CD4-positive, alpha-beta memory T cell (primary cell): ENCODE data around the gene ATP4B. TPM values are rescaled to one million over a fixed set of nuclear protein-coding genes. Genes with fewer than 3 reads are reported as not detected.
A peak's percentile ranks its signal among the peaks of the same experiment; 100 is the strongest.

Experiments used
- CTCF ChIA-PET: fragments of 350-600 bp; sonication (Branson Sonifier 250); formaldehyde crosslinking; loops from one replicate; lab custom pipeline; 2021; ENCODE audit warnings: inconsistent platforms; ENCODE audit not compliant: partially characterized antibody; lab: Charles Lee
- POLR2A ChIA-PET: fragments of 350-600 bp; sonication (Branson Sonifier 250); formaldehyde crosslinking; loops from one replicate; lab custom pipeline; 2021; ENCODE audit not compliant: partially characterized antibody; lab: Charles Lee
- DNase-seq, 5 donors: peaks; one replicate each; pipeline versions ENCODE4 v3.0.0 to v3.0.0-alpha.2; 2020 to 2022; ENCODE audit warnings: mixed read lengths in 1 of 5
- H3K27ac ChIP-seq: one replicate; pipeline ENCODE4 v1.7.0; 2013; ENCODE audit warnings: low read depth, low read length
- H3K27me3 ChIP-seq: 2 replicates; pipeline ENCODE4 v1.7.0; 2013; ENCODE audit warnings: mild to moderate bottlenecking, low read length, moderate library complexity; ENCODE audit not compliant: insufficient read depth
- H3K36me3 ChIP-seq: 2 replicates; pipeline ENCODE4 v1.7.0; 2013; ENCODE audit warnings: mild to moderate bottlenecking, low read length, moderate library complexity; ENCODE audit not compliant: insufficient read depth
- H3K4me1 ChIP-seq: 2 replicates; pipeline ENCODE4 v1.7.0; 2013; ENCODE audit warnings: mild to moderate bottlenecking, low read length, moderate library complexity; ENCODE audit not compliant: insufficient read depth
- H3K4me3 ChIP-seq, 2 donors: one replicate each; pipeline ENCODE4 v1.7.0; 2013; ENCODE audit warnings: low read length in 2 of 2, mild to moderate bottlenecking in 1 of 2
- H3K9me3 ChIP-seq, 2 donors: one replicate each; pipeline ENCODE4 v1.7.0; 2013; ENCODE audit warnings: low read length in 2 of 2, control low read depth in 1 of 2; ENCODE audit not compliant: control insufficient read depth in 1 of 2
- H3K27ac Mint-ChIP-seq, 7 donors: one replicate each; pipeline ENCODE4 v1.8.0; 2020 to 2021; ENCODE audit warnings: mixed read lengths in 7 of 7, mild to moderate bottlenecking in 6 of 7, inconsistent platforms in 3 of 7, moderate library complexity in 3 of 7
- H3K27me3 Mint-ChIP-seq, 2 donors: one replicate each; pipeline ENCODE4 v1.8.0; 2020 to 2021; ENCODE audit warnings: mixed read lengths in 2 of 2
- H3K36me3 Mint-ChIP-seq, 2 donors: one replicate each; pipeline ENCODE4 v1.8.0; 2020 to 2021; ENCODE audit warnings: mixed read lengths in 2 of 2, inconsistent platforms in 1 of 2, mild to moderate bottlenecking in 1 of 2
- H3K4me1 Mint-ChIP-seq, 4 donors: one replicate each; pipeline ENCODE4 v1.8.0; 2020 to 2021; ENCODE audit warnings: mixed read lengths in 4 of 4, mild to moderate bottlenecking in 1 of 4
- H3K4me3 Mint-ChIP-seq, 8 donors: one replicate each; pipeline ENCODE4 v1.8.0; 2020 to 2021; ENCODE audit warnings: mixed read lengths in 8 of 8, mild to moderate bottlenecking in 7 of 8, moderate library complexity in 6 of 8, inconsistent platforms in 3 of 8
- H3K9me3 Mint-ChIP-seq, 8 donors: one replicate each; pipeline ENCODE4 v1.8.0; 2020 to 2021; ENCODE audit warnings: mixed read lengths in 8 of 8, mild to moderate bottlenecking in 5 of 8, inconsistent platforms in 3 of 8, moderate library complexity in 1 of 8
- intact Hi-C: fragments of 100-400 bp; cut with micrococcal nuclease; formaldehyde crosslinking; loops from one replicate; pipeline ENCODE4 v1.15.1; 2023
- polyA plus RNA-seq, 2 donors: library from polyadenylated mRNA; unstranded; fragments of 300-500 nt; fragmentation: Illumina TruSeq; gene quantifications; one replicate each; pipeline ENCODE4 v1.2.3, GENCODE V29; 2021
- total RNA-seq, 2 experiments: library from RNA; stranded (reverse); gene quantifications; one replicate each; pipeline ENCODE4 v1.2.3, GENCODE V29; 2021

ATP4B gene
- total and polyA plus RNA-seq, 4 experiments from 2014 or later, result 0.21 TPM; not detected in 3

DNA sequence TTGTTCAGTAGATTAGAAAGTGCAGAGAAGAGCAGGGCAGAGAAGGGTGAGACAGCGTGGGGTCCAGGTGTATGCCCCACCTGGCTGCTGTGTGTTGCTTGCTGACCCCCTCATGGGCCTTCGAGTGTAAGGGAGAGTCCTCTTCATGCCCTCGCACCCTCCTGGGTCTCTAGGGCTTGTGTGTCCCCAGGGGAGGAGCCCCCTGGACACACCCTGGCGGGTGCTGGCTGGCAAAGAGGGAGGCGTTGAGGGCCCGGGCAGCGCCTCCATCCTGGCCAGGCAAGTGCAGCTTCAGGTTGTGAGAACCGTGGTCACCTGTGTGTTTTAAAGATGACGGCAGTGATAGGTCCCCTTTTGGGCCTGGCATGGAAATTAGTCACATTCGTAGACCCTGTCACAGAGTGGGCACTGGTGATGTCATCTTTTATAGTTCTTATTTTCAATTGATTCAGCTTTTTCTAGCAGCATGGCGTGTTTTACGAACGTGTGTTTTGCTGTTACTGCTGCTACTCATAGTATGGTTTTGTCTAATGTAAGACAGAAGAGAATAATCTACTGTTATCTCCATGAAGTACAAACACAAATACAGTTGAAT, 54.8 kb downstream of the ATP4B start:
- Histone ChIP-seq H3K4me1 (no peaks in the 10 kb centered on the region), H3K36me3 (no peaks in the 10 kb centered on the region), H3K4me3 (no peak overlapping the region), H3K9me3 (no peaks in the 10 kb centered on the region), H3K27ac (no peak overlapping the region), H3K27me3 (no peaks in the 10 kb centered on the region)
- Mint-ChIP-seq H3K36me3 (peaks cover 11 to 12% of the 10 kb centered on the region in 2 donors), H3K9me3 (peaks cover 0 to 2% (median 0%) of the 10 kb centered on the region in 8 donors), H3K27ac (peak overlapping the region in 1 of 7 donors; percentile 91), H3K4me1 (peaks cover 10 to 30% (median 16%) of the 10 kb centered on the region in 4 donors), H3K4me3 (no peak overlapping the region), H3K27me3 (no peaks in the 10 kb centered on the region)
- intact Hi-C loops, result no loop called here
- DNase-seq, result no peak
- POLR2A ChIA-PET, result no interaction called here
- CTCF ChIA-PET, result no interaction called here

DNA sequence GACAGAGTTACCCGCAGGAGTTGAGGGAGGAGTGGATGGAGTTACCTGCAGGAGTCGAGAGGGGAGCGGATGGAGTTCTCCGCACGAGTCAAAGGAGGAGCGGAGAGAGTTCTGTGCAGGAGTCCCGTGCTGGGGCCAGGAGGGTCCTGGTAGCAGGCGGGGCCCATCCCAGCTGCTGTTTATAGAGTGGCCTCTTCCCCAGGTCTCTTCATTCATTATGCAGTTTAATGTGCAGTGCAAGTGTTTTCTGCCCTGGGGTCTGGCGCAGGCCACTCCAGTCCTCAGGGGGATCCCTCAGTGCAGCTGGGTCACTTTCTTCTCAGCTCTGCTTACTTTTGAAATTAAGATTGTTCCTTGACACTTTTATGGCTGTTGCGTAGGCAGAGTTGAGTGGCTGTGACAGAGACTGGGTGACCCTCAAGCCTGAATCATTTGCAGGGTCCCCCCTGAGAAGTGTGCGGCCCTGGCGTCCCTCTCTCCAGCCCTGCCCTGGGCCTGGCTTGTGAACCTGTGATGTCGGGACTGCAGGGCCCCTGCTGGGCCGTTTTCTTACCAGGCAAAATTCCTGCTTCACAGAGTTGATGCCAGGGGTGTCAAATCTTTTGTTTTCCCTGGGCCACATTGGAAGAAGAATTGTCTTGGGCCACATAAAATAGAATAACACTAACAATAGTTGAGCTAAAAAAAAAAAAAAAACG, 55.6 kb downstream of the ATP4B start:
- CTCF ChIA-PET, result no interaction called here
- H3K27ac Mint-ChIP-seq, result peak overlapping the region in 2 of 7 donors; percentile 57 to 91
- H3K9me3 Mint-ChIP-seq, result peaks cover 0 to 2% (median 0%) of the 10 kb centered on the region in 8 donors

DNA sequence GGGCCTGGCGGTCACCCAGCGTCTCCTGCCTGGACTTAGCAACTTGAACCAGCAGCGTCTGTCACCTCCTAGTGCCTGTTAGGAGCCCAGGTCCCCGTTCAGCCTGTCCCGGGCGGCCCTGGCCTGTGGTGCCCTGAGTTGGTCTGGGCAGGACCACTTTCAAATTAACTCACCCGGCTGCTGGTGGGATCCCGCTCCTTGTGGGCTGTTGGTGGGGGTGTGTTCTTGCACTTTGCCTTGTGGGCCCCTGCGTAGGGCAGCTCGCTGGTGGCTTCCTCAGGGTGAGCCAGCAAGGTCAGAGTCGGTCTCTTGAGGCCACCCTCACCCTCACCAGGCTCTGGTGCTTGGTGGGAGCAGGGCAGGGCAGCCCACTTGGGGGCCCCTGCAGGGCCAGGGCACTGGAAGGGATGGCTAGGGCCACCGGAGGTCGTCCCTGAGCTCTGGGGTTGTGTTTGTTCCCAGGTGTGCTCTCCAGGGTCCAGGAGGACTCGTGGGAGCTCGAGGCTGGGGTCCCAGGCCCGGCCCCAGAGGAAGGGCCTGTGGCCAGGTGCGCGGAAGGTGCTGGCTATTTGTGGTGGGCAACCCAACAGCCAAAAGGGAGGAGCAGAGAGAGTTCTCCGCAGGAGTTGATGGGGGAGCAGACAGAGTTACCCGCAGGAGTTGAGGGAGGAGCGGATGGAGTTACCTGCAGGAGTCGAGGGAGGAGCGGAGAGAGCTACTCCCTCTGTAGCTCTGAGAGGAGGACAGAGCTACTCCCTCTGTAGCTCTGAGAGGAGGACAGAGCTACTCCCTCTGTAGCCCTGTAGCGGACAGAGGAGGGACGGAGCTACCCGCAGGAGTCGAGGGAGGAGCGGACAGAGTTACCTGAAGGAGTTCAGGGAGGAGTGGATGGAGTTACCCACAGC, 56.6 kb downstream of the ATP4B start:
- Mint-ChIP-seq H3K27ac (no peak overlapping the region), H3K27me3 (no peaks in the 10 kb centered on the region), H3K36me3 (peaks cover 17% of the 10 kb centered on the region in 2 donors), H3K4me1 (peaks cover 10 to 19% (median 14%) of the 10 kb centered on the region in 4 donors), H3K4me3 (no peak overlapping the region), H3K9me3 (peaks cover 0 to 2% (median 0%) of the 10 kb centered on the region in 8 donors)
- POLR2A ChIA-PET, result no interaction called here
- Histone ChIP-seq H3K27ac (no peak overlapping the region), H3K4me3 (no peak overlapping the region), H3K36me3 (peaks cover 10% of the 10 kb centered on the region), H3K9me3 (no peaks in the 10 kb centered on the region), H3K27me3 (no peaks in the 10 kb centered on the region), H3K4me1 (no peaks in the 10 kb centered on the region)
- intact Hi-C loops, result no loop called here
- CTCF ChIA-PET, result no interaction called here
- DNase-seq, result no peak

More for the DNA sequence above, 55.6 kb downstream of the ATP4B start:
- Mint-ChIP-seq H3K4me3 (no peak overlapping the region), H3K4me1 (peaks cover 10 to 27% (median 16%) of the 10 kb centered on the region in 4 donors), H3K27me3 (no peaks in the 10 kb centered on the region), H3K36me3 (peaks cover 14 to 15% of the 10 kb centered on the region in 2 donors)
- H3K4me3 ChIP-seq, result no peak overlapping the region
- POLR2A ChIA-PET, result no interaction called here
- H3K9me3 ChIP-seq, result no peaks in the 10 kb centered on the region
- H3K27ac ChIP-seq, result no peak overlapping the region
- intact Hi-C loops, result no loop called here
- no peak for DNase-seq
- H3K27me3 ChIP-seq, result no peaks in the 10 kb centered on the region
- no peaks in the 10 kb centered on the region for H3K4me1 ChIP-seq
- H3K36me3 ChIP-seq, result peaks cover 8% of the 10 kb centered on the region

DNA sequence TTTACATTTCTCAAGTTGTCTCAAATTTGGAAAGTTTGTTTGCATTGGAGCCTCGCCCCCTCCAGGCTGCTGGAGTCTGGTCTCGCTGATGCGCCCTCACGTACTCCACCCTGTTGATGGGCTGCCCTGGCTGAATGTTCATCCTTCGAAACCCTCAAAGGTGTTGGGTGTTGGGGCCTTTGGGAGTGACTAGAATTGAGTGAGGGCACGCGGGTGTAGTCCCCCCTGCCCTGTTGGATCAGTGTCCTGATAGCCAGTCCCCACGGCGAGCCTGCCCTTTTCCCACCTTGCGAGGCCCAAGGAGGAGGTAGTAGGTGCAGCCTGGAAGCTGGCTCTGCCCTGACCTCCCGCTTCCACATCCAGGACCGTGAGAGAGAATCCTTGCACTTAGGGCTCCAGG, 58.6 kb downstream of the ATP4B start:
- peaks cover 5 to 10% (median 7%) of the 10 kb centered on the region in 4 donors for H3K4me1 Mint-ChIP-seq
- no peak overlapping the region for H3K27ac Mint-ChIP-seq
- Histone ChIP-seq H3K36me3 (peaks cover 13% of the 10 kb centered on the region), H3K27ac (no peak overlapping the region), H3K4me1 (no peaks in the 10 kb centered on the region), H3K4me3 (no peak overlapping the region), H3K9me3 (no peaks in the 10 kb centered on the region), H3K27me3 (no peaks in the 10 kb centered on the region)
- ChIA-PET CTCF (no interaction called here), POLR2A (no interaction called here)
- DNase-seq, result no peak
- H3K36me3 Mint-ChIP-seq, result peaks cover 20 to 25% of the 10 kb centered on the region in 2 donors
- no peaks in the 10 kb centered on the region for H3K27me3 Mint-ChIP-seq
- intact Hi-C loops, result no loop called here
- H3K9me3 Mint-ChIP-seq, result peaks cover 0 to 2% (median 0%) of the 10 kb centered on the region in 8 donors
- H3K4me3 Mint-ChIP-seq, result no peak overlapping the region

Other genes with a start within 250 kb of the ATP4B start
- gene ADPRHL1, start 204.7 kb downstream of the ATP4B start, total RNA-seq, result 1 to 10 TPM; 1.3 to 1.5 TPM
- gene ADPRHL1, start 204.7 kb downstream of the ATP4B start, polyA plus RNA-seq, result under 1 TPM in 1 of 2 donors, not detected in 1; 0.09 TPM
- gene DCUN1D2, start 167.5 kb downstream of the ATP4B start, total RNA-seq, result 10 to 100 TPM; 31.9 to 34.8 TPM
- 1 to 10 TPM; 6.6 to 9.8 TPM for gene DCUN1D2, start 167.5 kb downstream of the ATP4B start, polyA plus RNA-seq
- gene TFDP1, start 73.4 kb downstream of the ATP4B start, total RNA-seq, result 10 to 100 TPM; 20.7 to 21.5 TPM
- 10 to 100 TPM; 57.2 to 63.4 TPM for gene TFDP1, start 73.4 kb downstream of the ATP4B start, polyA plus RNA-seq
- not detected for gene GRK1, start 9.0 kb upstream of the ATP4B start, total RNA-seq
- gene GRK1, start 9.0 kb upstream of the ATP4B start, polyA plus RNA-seq, result not detected
- under 1 TPM; 0.90 to 1.00 TPM for gene TMEM255B, start 101.0 kb upstream of the ATP4B start, total RNA-seq
- under 1 TPM in 1 of 2 donors, not detected in 1; 0.07 TPM for gene TMEM255B, start 101.0 kb upstream of the ATP4B start, polyA plus RNA-seq
- gene GAS6, start 205.9 kb upstream of the ATP4B start, total RNA-seq, result 10 to 100 TPM; 16.5 to 17.2 TPM
- 1 to 10 TPM in 1 of 2 donors, under 1 TPM in 1; 0.39 to 1.1 TPM for gene GAS6, start 205.9 kb upstream of the ATP4B start, polyA plus RNA-seq